Measurements from ENCODE around the gene ILK.

The ILK gene

DNA sequence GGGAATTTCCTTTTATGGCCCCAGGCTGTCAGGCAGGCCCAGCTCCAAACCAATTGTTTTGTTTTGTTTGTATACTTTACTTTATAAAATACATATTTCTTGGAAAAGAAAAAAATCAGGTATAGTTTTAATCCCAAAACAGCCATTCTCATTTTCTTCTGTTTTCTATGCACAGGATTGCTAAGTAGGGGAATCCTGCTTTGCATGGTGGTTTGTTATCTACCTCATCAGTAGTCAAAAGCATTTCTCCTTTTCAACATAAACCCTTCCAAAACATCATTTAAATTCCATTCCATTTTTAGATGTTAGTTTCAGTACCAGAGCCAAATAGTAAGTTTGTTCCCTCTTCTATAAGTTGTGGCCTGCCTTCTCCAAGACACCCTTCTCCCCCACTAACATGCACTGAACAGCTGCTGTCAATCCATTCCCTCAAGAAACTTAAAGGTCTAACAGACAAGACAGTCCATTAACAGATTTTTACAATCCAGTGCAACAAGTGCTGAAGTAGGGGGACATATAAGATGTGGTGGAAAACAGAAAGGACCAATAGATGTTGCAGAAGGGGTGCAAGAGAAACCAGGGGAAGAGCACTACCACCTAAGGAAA, 3.7 kb downstream of the ILK start:
- DNase-seq: peak; percentile 28

DNA sequence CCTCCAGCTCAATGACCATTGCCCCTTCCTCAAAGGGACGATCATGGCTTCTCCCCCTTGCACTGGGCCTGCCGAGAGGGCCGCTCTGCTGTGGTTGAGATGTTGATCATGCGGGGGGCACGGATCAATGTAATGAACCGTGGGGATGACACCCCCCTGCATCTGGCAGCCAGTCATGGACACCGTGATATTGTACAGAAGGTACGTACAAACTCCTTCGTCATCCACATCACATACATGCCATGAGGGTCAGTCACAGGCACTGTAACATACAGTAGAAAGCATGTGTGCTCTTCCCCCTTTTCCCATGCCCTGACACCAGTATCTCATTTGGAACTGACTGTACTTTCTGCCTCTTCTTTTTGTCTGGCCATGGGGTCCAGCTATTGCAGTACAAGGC, 4.4 kb downstream of the ILK start:
- DNase-seq: no peak

DNA sequence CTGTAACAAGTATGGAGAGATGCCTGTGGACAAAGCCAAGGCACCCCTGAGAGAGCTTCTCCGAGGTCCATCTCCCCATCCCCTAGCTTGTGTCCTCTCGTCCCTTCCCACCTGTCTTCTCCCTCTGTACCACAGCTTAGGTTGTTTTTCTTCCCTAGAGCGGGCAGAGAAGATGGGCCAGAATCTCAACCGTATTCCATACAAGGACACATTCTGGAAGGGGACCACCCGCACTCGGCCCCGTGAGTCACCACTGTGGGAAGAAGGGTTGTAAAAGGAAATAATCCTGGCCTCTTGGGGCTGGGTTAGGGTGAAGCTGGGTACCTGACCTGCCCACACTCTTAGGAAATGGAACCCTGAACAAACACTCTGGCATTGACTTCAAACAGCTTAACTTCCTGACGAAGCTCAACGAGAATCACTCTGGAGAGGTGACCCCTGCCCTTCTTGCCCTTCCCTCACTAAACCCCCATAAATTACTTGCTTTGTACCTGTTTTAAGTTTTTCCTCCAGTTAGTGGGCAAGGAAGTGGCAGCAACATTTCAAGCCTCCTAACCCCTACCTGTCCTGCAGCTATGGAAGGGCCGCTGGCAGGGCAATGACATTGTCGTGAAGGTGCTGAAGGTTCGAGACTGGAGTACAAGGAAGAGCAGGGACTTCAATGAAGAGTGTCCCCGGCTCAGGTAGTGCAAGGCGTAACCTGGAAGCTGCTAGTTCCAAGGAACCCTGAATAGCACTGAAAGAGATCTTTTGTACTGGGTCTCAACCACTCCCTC, 5.3 kb downstream of the ILK start:
- DNase-seq: no peak

GRCh38 chr11:6609502-6610015, 6.0 kb downstream of the ILK start:
- no peak for DNase-seq

GRCh38 chr11:6610591-6610990, 7.0 kb downstream of the ILK start:
- DNase-seq: no peak

DNA sequence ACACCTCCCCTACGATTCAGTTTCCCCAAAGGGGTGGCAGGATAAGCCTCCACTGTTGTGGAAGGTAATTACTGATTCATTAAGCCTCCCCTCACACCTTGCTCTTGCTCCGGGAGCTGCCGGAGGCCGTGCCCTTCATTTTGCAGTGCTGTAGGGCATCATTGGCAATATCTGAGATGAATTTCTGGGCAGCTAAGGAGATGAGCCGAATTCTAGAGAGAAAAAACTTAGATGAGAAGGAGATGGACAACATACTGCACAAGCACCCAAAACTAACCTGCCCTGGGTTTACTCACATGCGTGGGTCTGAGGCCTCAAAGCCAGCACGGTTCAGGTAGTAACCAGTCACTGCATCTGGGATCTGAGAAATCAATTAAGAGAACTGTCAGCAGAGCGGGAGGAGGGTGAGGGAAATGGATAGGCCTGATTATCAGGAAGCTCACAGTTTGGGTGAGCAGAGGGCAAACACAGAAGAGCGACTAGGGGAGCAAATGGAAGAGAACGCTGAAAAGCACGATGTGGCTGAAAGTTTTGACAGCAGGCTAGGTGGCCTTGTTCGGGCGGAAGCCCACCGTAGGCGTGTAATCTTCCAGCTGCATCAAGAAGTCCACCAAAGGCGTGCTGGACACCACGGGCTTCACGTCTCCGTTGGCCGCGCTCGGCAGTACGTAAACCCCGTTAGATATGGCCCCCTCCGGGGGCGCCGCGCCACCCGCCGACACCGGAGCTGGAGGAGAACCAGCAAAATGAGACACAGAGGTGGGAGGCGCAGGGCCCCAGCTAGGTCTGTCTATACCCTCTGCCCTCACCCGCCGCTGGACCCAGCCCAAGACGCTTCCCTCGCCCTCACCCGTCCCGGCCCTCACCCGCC, 7.8 kb downstream of the ILK start:
- peak; percentile 26 for DNase-seq

DNA sequence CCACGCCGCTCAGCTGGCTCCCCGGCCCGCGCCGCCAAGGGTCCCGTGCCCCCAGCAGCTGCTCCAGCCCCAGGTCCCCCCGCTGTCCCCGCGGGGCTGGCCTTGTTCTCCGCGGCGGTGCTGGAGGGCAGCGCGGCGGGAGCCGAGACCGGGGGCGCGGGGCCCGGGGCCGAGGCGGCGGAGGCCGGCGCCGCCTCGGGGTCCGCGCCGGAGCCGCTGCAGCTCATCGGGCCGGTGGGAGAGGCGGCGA, 8.3 kb downstream of the ILK start:
- no peak for DNase-seq

GRCh38 chr11:6612213-6613041, 8.9 kb downstream of the ILK start, which contains the start of gene TAF10:
Gene TAF10 (minus strand): TSS chr11:6612216. CDS start chr11:6612189, 27 bp downstream.
- DNase-seq: peak; percentile 98

DNA sequence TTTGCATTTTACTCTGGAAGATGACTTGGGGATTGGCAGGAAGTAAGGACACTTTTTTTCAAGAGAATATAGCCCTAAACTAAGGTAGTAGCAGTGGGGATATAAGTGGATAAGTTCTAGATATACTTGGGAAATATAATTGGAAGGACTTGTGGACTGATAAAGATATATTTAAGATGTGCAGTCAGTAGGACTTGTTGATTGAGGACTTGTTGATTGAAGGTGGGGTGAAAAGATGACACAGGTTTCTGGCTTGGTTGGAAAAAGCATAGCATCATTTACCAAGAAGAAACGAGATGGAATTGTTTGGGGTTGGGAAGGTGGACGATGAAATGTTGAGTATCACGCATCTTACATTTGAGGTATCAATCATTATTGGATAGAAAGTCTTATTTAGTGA, 9.9 kb downstream of the ILK start:
- no peak for DNase-seq

DNA sequence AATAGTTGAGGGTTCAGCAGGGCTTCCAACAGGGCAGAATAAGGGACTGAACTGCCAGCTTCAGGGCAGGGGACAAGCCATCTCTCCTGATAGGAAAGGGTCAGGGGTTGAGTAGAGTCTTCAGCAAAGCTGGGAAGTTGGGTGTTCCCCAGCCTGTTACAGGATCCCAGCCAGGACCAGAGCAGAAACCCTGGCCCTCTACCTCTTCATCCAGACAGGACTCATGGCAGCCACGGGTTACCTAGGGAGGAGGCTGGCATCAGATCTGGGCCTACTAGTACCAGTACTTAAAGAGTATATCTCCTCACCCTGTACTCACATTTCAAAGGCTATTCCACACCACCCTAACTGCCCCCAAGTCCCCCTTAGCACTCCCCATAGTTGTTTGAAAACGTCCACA, 10.9 kb downstream of the ILK start:
- no peak for DNase-seq

GRCh38 chr11:6615046-6615445, 11.5 kb downstream of the ILK start:
- DNase-seq: no peak

DNA sequence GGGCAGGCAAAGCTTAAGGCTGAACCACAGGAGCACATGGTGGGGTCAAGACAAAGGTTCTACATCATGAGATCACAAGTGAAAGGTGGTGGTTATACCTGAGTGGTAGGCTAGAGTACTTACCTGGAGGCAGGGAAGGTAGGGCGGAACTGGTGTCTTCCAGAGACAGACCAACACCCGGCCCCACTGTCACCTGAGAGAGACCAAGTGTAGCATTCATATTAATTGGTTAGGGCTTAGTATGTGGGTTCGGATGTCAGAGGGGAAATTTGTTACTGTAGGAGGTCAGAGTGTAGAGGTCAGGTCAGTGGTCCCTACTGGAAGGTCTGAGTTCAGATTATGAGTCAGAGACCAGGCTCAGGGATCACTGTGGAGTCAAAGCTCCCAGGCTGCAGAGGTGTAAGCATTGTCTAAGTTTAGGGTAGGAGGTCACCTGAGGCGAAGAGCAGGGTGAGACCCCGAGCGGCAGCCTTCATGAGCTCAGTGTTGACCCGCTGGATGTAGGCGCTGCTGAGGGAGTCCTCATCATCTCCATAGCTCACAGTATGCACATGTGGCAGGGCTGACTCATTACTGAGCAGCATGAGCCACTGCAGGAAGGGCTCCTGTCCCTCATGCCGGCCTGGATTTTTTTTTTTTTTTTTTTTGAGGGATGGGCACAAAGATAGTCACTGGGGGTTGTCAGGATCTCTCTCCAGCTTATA, 12.5 kb downstream of the ILK start:
- DNase-seq: no peak

DNA sequence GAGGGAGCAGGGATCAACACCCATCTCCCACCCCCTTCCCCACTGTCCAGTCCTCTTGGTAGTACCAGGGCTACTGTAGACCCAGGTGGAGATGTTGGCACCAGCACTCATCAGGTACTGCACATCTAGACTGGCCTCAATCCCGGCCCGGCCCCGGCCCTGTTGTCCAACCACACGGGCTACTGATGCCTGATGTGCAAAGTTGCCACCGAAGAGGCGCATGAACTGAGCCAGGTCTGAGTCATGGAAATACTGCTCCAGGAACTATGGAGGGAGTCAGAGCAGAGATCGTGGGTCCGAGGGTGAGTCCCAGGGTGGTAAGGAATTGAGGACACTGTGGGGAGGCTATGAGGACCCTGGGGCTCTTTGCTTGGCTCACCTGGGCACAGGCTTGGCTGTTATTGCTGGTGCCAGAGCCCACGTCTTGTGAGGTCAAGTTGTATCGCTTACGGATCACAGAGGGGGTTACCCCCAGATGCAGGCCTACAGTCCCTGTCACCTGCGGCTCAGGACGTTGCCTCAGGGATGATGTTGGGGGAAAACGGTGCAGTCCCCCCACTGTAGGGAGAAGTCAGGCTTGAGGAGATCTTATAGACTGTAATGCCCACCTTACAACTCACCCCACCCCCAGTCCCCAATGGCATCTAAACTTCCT, 13.1 kb downstream of the ILK start:
- no peak for DNase-seq

DNA sequence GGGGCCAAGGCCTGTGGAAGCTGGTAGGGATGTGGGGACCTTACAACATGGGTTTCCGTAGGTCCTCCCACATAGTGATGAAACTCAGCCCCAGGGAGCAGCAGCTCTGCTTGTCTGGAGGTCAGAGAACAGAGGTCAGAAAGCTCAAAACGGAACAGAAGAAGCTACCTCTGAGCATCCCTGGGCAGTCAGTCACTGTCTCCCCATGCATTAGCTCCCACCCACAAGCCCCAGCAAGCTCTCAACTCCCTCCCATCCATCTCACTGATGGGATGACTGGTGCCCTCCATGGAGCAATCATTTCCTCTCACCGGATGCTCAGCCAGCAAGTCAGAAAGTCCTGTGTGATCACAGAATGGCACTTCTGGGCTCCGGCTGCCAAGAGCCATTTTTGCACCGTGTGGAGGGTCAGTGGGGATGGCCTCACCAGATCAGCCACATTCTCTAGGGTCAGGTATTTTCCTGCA, 13.8 kb downstream of the ILK start:
- DNase-seq: no peak

DNA sequence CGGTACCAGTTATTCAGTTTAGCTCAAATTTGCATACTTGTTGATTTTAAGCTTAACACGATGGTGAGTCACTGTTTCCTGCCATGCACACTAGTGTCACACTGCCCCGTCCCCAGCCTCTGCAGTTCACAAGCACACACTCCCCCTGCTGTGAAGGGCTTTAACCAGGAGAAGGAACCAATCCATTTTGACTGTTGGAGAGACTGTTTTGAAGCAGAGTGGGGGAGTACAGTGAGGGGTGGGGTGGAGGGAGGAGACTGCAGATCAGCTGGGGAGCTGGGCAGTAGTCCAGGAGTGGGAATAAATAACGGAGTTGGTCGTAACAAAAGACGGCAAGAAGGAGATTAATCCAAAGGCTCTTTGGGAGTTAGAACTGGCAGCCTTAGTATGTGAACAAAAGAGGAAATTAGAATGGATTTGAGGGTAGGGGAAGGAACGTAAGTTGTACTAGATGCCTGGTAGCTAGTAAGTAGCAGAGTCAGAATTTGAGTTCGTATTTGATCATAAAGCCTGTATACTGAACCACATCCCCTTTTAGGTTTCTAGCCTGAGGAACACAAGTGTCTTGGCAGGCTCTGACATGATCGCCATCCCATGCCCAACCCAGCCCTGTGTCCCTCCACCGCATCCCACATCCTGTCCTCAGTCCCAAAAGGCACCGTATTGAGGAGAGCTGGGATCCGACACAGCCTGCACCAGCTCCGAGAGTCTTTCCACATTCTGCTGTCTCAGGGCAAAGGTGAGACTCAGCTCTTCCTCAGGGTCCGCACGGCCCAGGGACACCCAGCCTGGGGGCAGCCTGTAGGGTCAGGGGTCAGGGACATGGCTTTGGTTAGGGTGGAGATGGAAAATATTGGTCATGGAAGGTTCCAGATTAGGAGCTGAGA, 14.8 kb downstream of the ILK start:
- DNase-seq: peak; percentile 83

DNA sequence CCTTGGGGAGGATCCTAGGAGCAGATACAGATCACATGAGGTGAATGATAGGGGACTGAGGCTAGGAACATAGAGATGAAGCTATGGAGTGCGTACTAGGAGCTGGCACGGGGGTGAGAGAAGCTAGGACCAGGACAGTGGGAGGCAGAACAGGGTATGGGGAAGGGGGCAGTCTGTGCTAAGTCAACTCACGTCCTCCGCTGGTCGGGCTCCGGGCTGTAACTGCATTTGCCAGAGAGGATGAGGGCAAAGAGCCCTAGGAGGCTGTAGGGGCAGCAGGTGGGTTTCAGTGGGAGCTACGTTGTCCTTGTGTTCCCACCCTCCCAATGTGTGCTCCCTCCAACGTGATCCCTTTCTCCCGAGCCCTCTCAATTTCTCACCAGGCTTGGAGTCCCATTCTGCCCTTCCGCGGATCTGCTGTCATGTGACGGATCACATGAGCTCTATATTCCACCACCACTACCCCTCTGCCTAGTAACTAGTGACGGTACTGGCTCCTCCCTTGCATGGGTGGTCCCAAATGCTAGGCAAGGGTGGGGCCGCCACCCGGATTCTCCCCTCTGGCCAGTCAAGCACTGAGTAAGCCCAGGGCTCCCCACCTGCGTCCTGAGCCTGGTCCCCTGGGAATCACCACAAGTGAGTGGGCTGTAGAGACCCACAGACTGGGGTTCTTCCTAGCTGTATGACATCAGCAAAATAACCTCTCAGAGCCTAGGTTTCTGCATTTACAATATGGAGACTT, 15.6 kb downstream of the ILK start, which contains the start of gene TPP1:
TSS of gene TPP1 (minus strand) at position 419 of the 742 bp plus-strand sequence. CDS start at position 397, 22 bp downstream.
- DNase-seq: peak; percentile 95

DNA sequence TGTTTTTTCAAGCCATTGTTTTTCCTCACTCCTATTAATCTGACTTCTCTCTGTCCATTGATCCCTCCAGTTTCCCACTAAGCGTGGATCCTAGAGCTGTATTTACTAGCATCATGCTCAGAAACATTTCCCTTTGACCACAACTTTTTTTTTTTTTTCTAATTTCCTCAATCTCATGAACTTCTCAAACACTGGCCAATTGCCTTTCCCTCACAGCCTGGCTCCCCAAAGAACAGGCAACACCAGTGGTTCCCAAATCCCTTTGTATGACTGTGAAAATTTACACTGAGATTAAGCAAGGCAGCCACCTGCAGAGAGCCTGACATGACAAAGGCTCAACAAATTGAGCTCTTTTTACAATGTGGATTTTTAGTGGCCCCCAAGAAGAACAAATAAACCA, 17.1 kb downstream of the ILK start:
- DNase-seq: no peak

DNA sequence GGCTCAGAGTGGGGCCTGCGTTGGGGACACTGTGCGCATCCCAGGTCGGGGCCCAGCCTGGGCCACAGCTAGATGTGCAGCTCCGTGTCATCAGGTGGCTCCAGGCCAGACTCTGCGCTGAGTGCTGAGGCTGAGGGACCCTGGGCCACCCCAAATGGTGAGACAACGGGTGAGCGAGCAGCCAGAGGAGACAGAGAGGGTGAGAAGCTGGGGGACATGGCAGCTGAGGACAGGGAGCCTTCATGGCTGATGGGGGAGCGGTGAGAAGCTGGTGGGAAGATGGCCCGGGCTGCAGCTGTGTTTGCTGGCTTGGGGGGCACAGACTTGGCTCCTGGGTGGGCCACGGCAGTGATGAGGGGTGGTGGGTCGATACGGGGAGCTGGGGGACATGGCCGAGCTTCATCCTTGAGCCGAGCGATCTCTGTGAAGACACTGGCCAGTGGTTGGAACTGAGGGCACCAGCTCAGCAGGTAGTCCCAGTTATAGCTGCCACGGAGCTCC, 18.2 kb downstream of the ILK start:
- no peak for DNase-seq

Measured in activated CD4-positive, alpha-beta T cell treated with anti-CD3 and anti-CD28 coated beads, Interleukin-10, Interleukin-2, amounts not matched to agents 100 ng/mL and 50 ng/mL, durations not matched to agents 16 hours and 8 hours (primary cell).